Measurements from ENCODE around the gene ZIC1.

The ZIC1 gene

DNA sequence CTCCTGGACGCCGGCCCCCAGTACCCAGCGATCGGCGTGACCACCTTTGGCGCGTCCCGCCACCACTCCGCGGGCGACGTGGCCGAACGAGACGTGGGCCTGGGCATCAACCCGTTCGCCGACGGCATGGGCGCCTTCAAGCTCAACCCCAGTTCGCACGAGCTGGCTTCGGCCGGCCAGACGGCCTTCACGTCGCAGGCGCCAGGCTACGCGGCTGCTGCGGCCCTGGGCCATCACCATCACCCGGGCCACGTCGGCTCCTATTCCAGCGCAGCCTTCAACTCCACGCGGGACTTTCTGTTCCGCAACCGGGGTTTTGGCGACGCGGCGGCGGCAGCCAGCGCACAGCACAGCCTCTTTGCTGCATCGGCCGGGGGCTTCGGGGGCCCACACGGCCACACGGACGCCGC, 956 bp downstream of the ZIC1 start:
- DNase-seq (ENCODE audit: low spot score): no peak
- FAIRE-seq: no peak

DNA sequence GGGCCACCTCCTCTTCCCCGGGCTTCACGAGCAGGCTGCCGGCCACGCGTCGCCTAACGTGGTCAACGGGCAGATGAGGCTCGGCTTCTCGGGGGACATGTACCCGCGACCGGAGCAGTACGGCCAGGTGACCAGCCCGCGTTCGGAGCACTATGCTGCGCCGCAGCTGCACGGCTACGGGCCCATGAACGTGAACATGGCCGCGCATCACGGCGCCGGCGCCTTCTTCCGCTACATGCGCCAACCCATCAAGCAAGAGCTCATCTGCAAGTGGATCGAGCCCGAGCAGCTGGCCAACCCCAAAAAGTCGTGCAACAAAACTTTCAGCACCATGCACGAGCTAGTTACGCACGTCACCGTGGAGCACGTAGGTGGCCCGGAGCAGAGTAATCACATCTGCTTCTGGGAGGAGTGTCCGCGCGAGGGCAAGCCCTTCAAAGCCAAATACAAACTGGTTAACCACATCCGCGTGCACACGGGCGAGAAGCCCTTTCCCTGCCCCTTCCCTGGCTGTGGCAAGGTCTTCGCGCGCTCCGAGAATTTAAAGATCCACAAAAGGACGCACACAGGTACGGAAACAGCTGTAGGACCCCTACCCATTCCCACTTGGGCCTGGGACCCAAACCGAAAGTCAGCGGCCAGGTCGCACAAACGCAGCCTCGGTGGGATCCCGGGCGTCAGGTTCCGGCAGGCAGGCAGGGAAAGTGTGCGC, 1.5 kb downstream of the ZIC1 start:
- no peak for DNase-seq (ENCODE audit: low spot score)
- FAIRE-seq: no peak

DNA sequence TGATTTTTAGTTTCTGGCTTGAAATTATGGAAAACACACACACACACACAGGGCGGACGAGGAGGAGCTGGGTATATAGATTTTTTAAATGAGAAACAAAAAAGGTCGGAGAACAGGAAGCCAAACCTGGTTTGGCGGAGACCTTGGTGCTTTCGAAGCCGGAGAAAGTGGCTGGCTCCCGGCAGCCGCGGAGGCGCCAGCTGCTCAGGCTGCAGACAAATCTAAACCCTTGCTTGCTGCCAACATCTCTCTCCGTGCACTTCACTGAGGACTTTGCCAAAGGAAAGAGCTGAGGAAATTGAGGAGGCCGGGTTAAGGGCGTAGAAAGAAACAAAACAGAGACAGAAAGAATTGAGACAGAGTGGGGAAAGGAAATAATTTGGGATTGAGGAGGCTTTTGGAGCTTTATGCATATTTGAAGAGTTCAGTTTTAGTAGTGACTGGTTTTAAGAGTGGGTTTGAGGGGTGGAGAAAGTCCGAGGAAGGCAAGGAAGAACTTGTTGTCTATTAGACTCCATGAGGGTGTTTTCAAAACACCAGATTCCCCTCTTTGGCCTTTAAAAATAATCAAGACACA, 2.2 kb downstream of the ZIC1 start:
- DNase-seq (ENCODE audit: low spot score): no peak

DNA sequence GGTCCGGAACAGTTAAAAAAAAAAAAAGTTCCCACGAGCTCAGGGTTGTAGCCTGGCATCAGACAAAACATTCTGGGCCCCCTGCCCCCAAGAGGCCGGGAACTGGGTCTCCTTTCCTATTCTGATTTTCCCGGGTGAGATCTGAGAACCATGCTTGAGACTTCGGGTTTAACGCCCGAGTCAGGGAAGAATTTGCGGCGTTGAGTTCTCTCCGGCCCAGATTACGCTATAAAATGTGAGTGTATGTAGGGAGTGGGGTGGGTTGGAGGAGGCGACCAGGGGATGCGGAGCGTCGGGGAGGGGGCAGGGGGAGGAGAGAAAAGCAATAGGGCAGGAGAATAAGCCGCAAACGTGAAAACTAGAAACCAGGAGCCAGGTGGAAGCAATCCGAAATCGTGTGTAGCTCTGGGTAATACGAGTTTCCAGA, 2.7 kb downstream of the ZIC1 start:
- DNase-seq (ENCODE audit: low spot score) (no peak), FAIRE-seq (no peak)

More for the DNA sequence above, 2.2 kb downstream of the ZIC1 start:
- no peak for FAIRE-seq

DNA sequence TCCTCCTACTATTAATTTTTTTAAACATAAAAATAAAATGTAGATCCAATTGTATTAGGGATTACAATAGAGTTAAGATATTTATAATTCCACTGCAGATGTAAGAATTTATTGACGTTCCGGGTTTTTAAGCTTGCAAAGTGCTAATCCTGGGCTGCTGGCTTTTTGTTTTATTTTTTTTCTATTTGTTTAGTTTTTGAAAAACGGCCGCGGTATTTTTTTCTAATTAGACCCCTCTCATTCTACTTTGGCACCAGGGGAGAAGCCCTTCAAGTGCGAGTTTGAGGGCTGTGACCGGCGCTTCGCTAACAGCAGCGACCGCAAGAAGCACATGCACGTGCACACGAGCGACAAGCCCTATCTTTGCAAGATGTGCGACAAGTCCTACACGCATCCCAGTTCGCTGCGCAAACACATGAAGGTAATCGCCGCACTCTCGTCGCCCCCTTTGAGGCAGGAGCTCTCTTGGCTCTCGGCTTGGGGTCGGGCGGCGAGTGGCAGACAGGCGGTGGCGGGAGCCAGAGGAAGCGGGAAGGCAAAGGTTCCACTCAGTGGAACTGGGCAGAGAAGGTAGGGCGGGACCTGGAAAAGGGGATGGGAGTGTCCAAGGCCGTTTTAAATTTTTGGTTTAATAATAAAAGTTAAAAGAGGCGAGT, 3.2 kb downstream of the ZIC1 start:
- FAIRE-seq: no peak
- no peak for DNase-seq (ENCODE audit: low spot score)

DNA sequence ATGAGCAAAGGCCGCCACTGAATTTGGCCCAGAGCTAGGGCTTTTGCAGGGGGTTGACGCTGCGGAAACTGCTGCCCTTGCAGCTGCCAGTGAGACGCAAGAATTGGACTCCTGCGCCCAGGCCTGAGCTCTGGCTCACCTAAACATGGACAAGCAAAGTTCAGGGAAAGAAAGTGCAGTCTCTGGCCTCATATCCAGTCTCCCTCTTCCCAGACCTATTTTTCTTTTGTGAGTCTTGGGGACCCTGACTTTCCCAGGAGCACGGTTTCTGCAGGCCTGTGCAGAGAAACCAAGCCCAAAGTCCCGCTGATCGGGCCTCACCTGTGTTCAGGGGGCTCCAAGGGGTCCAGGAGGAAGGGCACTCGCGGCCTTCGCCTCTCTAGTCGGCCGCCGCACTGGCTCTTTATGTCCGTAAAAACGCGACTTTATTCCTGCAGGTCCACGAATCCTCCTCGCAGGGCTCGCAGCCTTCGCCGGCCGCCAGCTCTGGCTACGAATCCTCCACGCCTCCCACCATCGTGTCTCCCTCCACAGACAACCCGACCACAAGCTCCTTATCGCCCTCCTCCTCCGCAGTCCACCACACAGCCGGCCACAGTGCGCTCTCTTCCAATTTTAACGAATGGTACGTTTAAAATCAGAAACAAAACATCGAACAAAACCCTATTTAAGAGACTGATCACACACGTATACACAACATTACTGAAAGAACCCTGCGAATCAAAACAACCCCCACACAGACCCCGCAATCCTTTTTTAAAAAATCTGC, 3.9 kb downstream of the ZIC1 start:
- FAIRE-seq (no peak), DNase-seq (ENCODE audit: low spot score) (no peak)

DNA sequence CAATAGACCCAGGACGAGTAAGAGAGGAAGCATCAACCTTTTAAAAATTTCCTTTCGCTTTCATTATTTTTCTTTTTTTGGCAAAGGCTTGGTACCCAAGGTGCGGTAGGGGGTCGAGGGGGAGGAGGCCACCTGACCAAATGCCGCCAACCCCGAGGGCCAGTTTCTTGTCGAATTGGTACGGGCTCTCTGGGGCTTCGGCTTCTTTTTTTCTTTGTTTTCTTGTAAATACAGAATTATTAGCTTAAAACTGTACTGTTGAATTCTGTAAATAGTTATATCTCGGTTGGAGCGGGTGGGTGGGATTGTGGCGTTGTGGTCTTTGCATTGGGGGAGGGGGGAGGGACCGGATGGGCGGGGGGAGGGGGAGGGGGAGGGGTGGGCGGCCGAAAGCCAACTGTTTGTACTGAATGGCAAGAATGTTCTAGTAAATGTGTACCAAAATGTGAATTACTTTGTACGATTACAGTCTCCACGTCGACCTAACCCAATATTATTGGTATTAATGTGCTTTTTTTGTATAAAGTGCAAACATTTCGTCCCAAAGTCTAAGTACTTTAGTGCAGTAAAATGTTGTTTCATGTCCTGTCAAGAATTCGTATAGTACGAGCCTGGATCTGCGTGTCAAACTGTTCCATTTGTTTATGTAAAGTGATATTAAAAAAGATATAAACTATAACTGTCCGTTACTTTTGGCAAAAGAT, 4.7 kb downstream of the ZIC1 start:
- DNase-seq (ENCODE audit: low spot score) (no peak), FAIRE-seq (no peak)

DNA sequence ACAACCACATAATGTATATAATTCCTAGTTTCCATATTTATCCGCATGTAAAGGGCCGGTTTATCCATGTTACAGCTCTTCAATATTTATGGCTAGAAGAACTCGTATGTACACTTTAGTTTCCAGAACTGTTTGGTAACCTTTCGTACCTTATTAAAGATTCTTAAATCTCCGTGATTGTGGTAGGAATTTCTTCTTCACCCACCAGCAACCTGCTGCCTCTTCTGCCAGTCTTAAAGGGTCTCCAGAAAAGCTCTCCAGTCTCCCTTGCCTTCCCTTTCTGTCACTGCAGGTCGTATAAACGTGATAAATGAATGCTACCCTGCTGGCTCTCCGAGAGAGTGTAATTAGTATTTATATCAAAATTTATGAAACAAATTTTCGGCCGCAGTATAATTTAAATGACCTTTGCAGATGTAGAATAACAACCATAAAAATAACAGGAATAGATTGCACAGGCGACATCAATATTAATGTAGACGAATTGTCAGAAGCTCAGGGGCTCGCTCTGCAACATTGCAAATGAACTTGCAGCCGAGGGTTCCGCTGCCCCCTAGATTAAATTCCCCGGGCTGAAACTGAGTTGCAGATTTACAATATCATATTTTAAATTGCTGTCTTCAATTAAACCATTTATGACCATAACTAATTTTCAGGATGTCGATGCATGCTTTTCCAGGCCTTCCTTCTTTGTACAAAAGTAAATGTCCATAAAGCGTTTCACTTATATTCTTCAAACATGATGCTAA, 5.4 kb downstream of the ZIC1 start:
- no peak for DNase-seq (ENCODE audit: low spot score)

DNA sequence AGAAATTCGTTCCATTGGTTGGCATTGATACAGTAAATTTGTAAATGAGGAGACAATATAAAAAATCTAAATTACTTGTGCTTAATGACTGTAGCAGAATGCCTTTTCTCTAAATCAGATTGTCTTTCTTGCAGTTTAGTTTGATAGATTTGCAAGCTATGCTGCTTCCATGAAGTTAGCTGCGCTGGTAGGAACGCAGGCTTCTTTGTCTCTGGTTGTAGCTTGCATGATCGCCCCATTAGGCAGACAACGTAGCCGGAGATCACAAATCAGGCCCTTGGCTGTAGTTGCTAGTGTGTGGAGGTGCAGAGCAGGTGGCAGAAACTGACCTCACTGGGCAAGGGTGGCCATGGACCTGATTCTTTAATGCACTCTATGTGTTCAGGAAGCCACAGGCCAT, 6.1 kb downstream of the ZIC1 start:
- no peak for DNase-seq (ENCODE audit: low spot score)
- no peak for FAIRE-seq

More for the DNA sequence above, 5.4 kb downstream of the ZIC1 start:
- no peak for FAIRE-seq

DNA sequence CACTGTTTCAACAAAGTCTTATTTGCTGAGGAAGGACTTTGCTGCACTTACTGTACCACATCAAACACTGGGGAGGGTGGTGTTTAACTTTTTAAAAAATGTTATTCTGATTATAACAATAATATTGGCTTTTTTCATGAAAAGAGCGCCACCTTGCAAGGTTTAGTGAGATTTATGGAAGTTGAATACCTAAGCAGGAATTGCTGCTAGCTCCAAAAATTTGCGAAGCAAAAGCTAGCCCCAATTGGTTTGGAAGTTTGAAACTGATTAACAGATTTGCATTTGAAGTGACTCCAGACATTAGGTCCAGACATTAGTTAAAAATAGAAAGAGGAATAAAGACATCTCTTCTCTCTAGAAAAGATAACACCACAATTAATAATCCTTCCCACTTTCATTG, 6.7 kb downstream of the ZIC1 start:
- FAIRE-seq: no peak
- no peak for DNase-seq (ENCODE audit: low spot score)

DNA sequence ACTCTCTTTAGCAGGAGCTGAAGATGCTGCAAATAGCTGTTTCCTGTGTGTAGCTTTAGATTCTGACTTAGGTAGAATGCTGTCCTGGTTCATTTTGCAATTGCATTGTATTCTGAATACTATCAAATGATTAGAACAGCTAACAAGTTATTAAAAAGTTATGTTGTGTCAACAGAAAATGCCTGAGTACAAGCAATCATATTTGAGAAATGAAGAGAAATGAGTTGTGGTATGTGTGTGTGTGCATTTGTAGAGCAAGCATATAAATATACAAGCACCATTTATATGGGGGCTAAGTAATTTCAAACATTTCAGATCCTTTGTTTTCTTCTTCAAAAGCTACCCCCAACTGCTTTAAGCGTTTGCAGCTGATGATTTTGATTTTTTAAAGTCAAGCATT, 7.8 kb downstream of the ZIC1 start:
- FAIRE-seq: no peak
- DNase-seq (ENCODE audit: low spot score): no peak

DNA sequence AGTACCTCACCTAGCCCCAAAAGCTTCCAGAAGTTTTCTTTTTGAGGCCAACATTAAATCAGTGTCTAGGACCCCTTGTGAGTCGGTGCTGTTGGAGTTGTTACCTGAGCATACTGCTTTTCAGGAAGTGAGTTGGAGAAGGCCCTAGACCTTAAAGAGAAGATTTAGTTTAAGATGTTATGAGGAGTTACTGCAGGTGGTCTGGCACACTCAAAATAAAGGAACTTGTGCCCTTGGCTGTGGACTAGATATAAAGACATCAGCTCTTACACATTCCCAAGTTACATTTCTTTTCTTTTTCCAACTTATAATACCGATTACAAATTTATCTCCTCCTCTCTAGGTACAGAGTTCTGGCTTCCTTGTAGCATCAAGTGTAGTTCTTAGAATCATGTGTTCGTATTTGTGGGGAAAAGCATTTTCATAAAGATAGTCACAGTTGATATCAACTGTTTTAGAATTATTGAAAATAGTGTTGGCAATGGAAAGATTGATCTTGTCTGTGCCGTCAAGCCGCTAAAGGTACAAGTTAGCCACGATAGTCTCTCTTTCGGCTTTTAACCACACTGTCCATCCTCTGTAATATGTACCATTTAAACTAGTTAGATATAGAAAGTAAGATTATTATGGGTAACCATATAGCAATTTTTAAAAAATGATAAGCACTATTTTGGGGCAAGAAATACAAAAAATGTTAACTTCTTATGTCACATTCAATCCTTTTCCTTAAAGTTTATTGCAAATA, 8.6 kb downstream of the ZIC1 start:
- FAIRE-seq: no peak
- DNase-seq (ENCODE audit: low spot score): no peak

DNA sequence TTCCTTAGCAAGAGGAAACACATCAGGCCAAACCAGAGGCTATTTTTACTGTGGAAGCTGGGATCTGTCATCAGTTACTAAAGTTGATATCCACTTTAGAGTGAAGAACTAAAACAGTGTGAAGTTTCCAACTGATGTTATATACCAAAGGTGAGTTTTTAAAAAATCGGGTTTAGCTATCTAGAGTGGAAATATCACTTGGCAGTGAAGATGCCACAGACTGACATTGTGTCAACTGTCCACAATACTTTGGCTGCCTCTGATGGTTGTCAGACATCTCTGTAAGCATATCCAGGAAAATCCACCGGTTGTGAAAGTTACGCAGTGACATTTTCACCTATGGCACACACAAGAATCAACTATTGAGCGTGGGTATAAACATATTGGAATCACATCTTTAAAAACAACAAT, 9.2 kb downstream of the ZIC1 start:
- DNase-seq (ENCODE audit: low spot score) (no peak), FAIRE-seq (no peak)

DNA sequence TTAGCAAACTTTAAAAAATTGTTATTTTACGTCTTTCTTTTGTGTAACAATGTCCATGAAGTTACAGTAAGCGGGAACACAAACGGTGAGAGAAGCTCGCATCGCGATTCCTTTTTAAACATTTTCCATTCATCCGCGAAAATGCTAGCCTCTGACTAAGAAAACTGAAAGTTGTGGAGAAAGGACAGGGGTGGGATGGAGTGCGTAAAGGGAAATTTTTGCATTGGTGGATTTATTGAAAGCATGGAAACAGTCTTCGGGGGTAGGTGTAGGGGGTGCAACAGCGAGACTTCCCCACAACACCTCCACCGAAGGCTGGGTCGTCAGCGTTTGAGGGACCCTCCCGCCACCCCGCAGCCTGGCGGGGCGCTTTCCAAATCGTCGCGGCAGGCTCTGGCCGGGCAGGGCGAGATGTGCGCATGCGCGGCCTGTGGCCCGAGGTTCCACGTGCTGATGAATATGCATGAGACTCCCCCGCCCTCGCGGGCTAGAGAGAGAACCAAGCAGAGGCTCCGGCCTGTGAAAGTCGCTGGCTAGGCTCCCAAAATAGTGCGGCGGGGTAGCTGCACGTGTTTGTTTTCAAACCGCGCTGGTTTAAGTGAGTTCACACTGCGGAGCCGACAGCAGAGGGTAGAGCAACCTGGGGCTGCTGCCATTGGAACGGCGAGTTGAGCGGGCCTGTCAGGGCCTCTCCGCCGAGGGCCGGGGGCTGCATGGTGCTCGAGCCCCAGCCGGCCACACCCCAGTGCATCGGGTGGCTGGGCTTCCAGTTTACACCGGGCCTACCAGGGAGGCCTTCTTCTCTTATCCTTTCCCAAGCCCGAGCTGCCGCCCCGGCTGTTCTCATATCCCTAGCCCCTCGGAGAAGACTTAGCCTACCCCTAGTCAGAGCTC, 9.9 kb downstream of the ZIC1 start:
- DNase-seq (ENCODE audit: low spot score) (no peak), FAIRE-seq (no peak)

DNA sequence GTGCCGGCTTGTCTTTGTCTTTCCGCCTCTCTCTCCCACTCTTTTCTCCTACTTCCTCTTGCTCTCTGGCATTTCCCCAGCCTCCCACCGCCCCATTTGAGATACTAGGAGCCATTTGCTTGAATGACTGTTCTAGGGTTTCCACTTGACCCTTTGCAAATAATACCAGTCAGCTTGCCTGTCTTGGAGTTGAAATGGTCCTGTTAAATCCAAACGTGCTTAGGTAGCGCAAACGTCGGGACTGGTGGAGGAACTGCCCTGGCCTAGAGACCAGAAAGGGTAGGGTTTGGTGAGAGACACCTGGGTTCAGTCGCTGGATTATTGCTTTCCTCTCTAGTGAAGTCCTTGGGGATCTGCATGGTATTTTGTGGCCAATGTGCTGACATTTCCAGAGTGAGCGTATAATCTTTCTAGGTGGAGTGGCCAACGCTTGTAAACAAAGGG, 10.6 kb downstream of the ZIC1 start:
- FAIRE-seq: no peak
- DNase-seq (ENCODE audit: low spot score): no peak

DNA sequence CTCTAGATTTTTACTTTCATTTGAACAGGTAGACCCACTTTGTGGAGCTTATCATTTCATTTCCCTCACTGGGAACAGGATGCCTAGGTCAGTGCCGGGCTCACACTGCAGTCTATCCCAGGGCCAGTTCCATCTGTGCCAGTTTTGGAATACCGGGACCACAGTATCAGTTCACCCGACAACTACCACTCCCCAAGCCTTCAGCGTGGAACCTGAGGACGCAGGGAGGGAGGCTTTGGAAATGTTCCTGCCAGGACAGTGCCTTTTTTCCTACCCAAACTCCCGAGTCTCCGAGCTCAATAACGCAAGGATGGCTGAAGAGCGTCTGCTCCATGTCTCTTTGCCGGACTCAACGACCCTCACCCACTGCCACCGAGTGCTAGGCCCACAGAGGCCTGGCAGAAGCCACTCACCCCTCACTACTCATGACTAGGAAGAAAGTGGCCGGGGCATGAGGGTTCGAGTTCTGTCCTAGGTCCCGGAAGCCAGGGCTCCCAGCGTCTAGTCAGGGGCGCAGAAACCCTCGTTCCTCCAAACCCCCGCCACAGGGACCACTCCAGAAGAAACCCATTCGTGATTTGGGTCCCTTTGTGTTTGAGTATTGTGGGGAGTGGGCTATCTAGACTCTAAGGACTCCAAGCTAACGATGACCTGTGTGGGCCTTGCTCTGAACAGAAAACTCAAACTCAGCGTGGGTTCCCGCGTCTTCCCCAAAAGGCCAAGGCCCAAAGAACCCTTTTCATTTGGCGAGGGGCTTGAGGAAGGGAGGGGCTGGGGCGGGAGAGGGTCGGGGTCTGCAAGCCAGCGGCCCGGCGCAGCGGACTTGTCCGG, 11.4 kb downstream of the ZIC1 start:
- DNase-seq (ENCODE audit: low spot score): no peak
- no peak for FAIRE-seq

DNA sequence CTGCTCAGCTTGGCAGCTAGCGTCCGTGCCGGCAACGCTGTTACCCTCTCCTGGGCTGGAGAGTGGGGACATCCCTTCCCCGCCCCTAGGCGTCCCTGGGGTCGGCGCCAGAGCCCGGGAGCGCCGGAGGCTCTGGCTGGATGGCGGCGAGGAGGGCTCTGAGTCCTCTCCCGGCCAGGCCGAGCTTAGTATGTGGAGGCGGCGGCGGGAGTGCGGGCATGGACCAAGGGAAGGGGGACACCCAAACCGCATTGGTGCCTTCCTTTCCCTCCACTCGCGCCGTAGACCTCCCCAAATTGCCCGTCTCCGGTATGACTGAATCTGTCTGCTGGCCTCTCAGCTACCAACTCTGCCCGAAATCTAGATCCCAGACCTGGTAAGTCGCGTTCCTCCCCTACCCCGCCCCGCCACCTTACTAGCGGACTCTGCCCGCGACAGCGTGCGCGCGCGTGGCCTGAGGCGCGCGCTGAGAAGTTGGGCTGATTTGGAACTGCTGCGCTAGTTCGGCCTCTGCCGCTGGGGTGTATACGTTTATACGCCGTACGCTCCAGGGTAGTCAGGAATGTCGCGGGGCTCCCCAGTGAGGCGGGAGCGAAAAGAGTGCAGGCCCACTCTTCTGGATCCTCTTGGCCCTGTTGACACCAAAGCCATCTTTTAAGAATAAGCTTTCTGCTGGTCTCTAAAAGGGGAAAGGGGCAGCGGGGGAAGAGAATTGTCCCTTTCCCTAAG, 12.2 kb downstream of the ZIC1 start:
- no peak for FAIRE-seq
- DNase-seq (ENCODE audit: low spot score): no peak
